Endothelial cell (in vitro differentiated cells): ENCODE results near the gene TEDC1. TPM values are rescaled to one million over a fixed set of nuclear protein-coding genes. Genes with fewer than 3 reads are reported as not detected.

Experiments
- DNase-seq: peaks from one replicate; pipeline ENCODE4 v3.0.0; 2021; ENCODE audit warnings: low spot score
- H3K27ac Mint-ChIP-seq: one replicate; pipeline ENCODE4 v1.8.0; 2021; ENCODE audit warnings: mixed read lengths, inconsistent platforms; ENCODE audit not compliant: unreplicated experiment
- H3K27me3 Mint-ChIP-seq: one replicate; pipeline ENCODE4 v1.8.0; 2021; ENCODE audit warnings: mild to moderate bottlenecking, moderate library complexity, mixed read lengths, inconsistent platforms; ENCODE audit not compliant: unreplicated experiment
- H3K36me3 Mint-ChIP-seq: one replicate; pipeline ENCODE4 v1.8.0; 2021; ENCODE audit warnings: mild to moderate bottlenecking, low read depth, mixed read lengths, inconsistent platforms; ENCODE audit not compliant: unreplicated experiment
- H3K4me1 Mint-ChIP-seq: one replicate; pipeline ENCODE4 v1.8.0; 2021; ENCODE audit warnings: mild to moderate bottlenecking, mixed read lengths, inconsistent platforms; ENCODE audit not compliant: unreplicated experiment
- H3K4me3 Mint-ChIP-seq: one replicate; pipeline ENCODE4 v1.8.0; 2021; ENCODE audit warnings: mild to moderate bottlenecking, mixed read lengths, inconsistent platforms; ENCODE audit not compliant: unreplicated experiment
- H3K9me3 Mint-ChIP-seq: one replicate; pipeline ENCODE4 v1.8.0; 2021; ENCODE audit warnings: mixed read lengths, inconsistent platforms; ENCODE audit not compliant: unreplicated experiment
- CTCF ChIP-seq: fragments of 200-600 bp; sonication (generic); IDR thresholded peaks from one replicate; pipeline ENCODE4 v1.5.0; 2021; ENCODE audit warnings: antibody characterized with exemption; ENCODE audit not compliant: unreplicated experiment
- total RNA-seq: library from RNA; stranded (reverse); fragmentation: NEBNext Ultra II Directional; extraction: Animal tissue kit (Norgen Biotek cat#: 25700); gene quantifications from one replicate; pipeline ENCODE4 v1.2.1, GENCODE V29; 2021; ENCODE audit not compliant: unreplicated experiment

The TEDC1 gene
- total RNA-seq, 1 donor from 2014 or later: 11.5 TPM

GRCh38 chr14:105494606-105494929 lies 3.5 kb downstream of the TEDC1 start:
- no peak for DNase-seq
- Mint-ChIP-seq H3K4me3 (no peak overlapping the region), H3K4me1 (peaks cover 2% of the 10 kb centered on the region), H3K27ac (no peak overlapping the region), H3K27me3 (peaks cover 15% of the 10 kb centered on the region), H3K36me3 (no peaks in the 10 kb centered on the region), H3K9me3 (no peaks in the 10 kb centered on the region)
- TF ChIP-seq CTCF: no peak

GRCh38 chr14:105495101-105495989 lies 4.3 kb downstream of the TEDC1 start:
- peaks cover 2% of the 10 kb centered on the region for H3K4me1 Mint-ChIP-seq

GRCh38 chr14:105495990-105496830 lies 5.2 kb downstream of the TEDC1 start:
- Mint-ChIP-seq H3K27me3 (peaks cover 10% of the 10 kb centered on the region), H3K9me3 (no peaks in the 10 kb centered on the region), H3K27ac (no peak overlapping the region), H3K4me1 (no peaks in the 10 kb centered on the region), H3K4me3 (no peak overlapping the region), H3K36me3 (no peaks in the 10 kb centered on the region)
- TF ChIP-seq CTCF: no peak
- DNase-seq: no peak

More at GRCh38 chr14:105495101-105495989, 4.3 kb downstream of the TEDC1 start:
- Mint-ChIP-seq H3K27ac (no peak overlapping the region), H3K9me3 (no peaks in the 10 kb centered on the region), H3K27me3 (peaks cover 14% of the 10 kb centered on the region), H3K4me3 (no peak overlapping the region), H3K36me3 (no peaks in the 10 kb centered on the region)
- no peak for TF ChIP-seq CTCF
- DNase-seq: no peak

GRCh38 chr14:105496831-105497591 lies 6.0 kb downstream of the TEDC1 start:
- Mint-ChIP-seq H3K4me1 (no peaks in the 10 kb centered on the region), H3K27ac (no peak overlapping the region)
- no peak for DNase-seq

More at GRCh38 chr14:105496831-105497591, 6.0 kb downstream of the TEDC1 start:
- TF ChIP-seq CTCF: no peak
- no peak overlapping the region for H3K4me3 Mint-ChIP-seq
- peaks cover 9% of the 10 kb centered on the region for H3K27me3 Mint-ChIP-seq
- H3K36me3 Mint-ChIP-seq: no peaks in the 10 kb centered on the region
- no peaks in the 10 kb centered on the region for H3K9me3 Mint-ChIP-seq
